GM21528 (cell line): Measurements from ENCODE around the gene CYP46A1.

Experiments used
- ATAC-seq: cut with Tn5 transposase; IDR thresholded peaks from one replicate; pipeline ENCODE4 v1.9.1; 2021; ENCODE audit warnings: mild to moderate bottlenecking, moderate library complexity; ENCODE audit not compliant: unreplicated experiment, low FRiP score

Gene CYP46A1

GRCh38 chr14:99772371-99773283 is 88.5 kb downstream of the CYP46A1 start:
- no peak for ATAC-seq

DNA sequence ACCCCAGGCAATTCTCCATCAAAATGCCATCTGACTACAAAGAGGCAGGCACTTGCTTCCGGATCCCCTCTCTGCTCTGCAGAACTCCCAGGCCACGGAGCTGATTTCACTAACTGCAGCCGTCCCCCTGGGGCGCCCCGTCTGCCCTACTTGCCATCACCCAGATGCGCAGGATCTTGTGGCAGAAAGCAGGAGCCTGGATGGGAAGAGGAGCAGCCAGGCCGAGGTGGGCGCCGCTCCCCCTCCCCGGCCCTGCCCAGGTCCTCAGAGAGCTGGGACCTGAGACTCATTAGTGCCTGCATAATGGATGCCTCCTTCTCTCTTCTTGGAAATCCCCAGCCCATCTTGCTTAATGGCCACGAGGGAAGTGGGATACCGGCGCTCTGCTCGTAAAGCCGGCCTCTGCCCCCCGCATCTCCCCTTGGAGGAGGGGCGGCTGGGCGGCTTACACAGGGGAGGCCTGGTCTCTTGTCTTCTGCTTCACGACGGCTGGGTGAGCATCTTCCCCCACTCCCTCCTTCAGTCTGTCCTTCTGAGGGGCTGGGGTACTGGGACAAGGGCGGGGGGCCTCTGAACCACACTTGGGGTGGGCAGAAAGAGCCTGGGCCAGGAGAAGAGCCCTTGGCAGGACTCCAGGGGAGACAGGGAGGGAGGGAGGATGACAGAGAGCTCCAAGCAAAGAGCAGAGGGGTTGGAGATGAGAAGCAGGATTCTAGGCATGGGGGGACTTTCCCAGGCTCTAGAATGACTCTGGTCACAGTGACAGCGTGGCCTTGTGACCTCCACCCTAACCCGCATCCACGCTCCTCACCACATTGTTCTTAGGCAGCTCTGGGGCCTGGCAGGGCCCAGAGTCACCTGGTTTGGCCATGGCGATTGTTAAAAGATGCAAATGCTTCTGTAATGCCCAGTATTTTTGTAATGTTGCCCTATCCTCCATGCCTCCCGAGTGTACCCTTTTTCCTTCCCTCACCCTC is 89.7 kb downstream of the CYP46A1 start:
- no peak for ATAC-seq

DNA sequence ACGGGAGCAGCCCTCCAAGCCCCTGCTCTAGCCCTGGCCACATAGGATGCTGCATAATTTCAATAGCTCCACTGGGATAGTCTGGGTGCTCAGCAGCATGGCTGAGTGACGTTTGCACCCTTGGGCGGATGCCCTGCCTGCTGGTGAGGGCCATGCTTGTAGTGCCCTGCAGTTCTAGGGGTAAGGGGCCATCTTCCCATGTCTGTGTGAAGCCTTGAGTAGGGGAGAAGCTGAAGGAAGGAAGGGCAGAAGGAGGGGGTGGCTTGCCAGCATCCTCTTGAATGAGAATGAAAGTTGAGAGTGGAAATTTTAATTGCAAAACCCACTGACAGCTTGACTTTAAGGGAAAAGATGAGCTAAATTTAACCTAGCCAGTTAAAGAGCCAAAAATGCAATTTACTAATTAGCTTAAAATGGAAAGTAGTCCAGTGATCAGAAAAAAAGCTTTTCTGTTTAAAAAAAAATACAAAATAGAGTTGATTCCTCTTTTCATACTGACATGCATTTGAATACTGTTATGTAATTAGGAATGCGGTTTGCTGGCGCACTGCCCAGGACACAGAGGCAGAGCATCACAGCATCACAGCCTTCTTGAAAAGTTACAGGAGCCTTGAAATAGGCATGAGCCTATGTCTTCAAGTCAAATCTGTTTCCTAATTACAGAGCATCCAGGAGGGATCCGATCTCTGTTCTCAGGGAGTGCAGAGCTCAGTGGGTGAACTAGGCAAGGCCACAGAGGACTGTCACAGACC is 90.6 kb downstream of the CYP46A1 start:
- no peak for ATAC-seq

GRCh38 chr14:99775351-99775750 is 91.3 kb downstream of the CYP46A1 start:
- no peak for ATAC-seq
